Trophoblast cell (in vitro differentiated cells and primary cell): ENCODE measurements around the gene HEY2.
A peak's percentile ranks its signal among the peaks of the same experiment; 100 is the strongest.

Source experiments
- DNase-seq, 2 donors: peaks; one replicate each; pipeline ENCODE4 v3.0.0-alpha.2; 2016
- H2AFZ ChIP-seq: 2 replicates; pipeline ENCODE4 v1.6.1; 2013; ENCODE audit warnings: low read length, moderate library complexity, mild to moderate bottlenecking; ENCODE audit not compliant: insufficient read depth, poor library complexity
- H2AK5ac ChIP-seq: 2 replicates; pipeline ENCODE4 v1.6.1; 2013; ENCODE audit warnings: mild to moderate bottlenecking, low read length
- H2BK120ac ChIP-seq: 2 replicates; pipeline ENCODE4 v1.6.1; 2013; ENCODE audit warnings: low read length, mild to moderate bottlenecking, moderate library complexity; ENCODE audit not compliant: insufficient read depth, poor library complexity
- H2BK12ac ChIP-seq: 2 replicates; pipeline ENCODE4 v1.6.1; 2013; ENCODE audit warnings: mild to moderate bottlenecking, low read length, moderate library complexity
- H2BK5ac ChIP-seq: 2 replicates; pipeline ENCODE4 v1.6.1; 2013; ENCODE audit warnings: low read length, low read depth, moderate library complexity, mild to moderate bottlenecking; ENCODE audit not compliant: poor library complexity
- H3K14ac ChIP-seq: 2 replicates; pipeline ENCODE4 v1.6.1; 2013; ENCODE audit warnings: mild to moderate bottlenecking, low read length
- H3K18ac ChIP-seq: 2 replicates; pipeline ENCODE4 v1.6.1; 2013; ENCODE audit warnings: mild to moderate bottlenecking, low read length
- H3K23ac ChIP-seq: 2 replicates; pipeline ENCODE4 v1.6.1; 2013; ENCODE audit warnings: low read length
- H3K27ac ChIP-seq: 2 replicates; pipeline ENCODE4 v1.5.1; 2013; ENCODE audit warnings: low read depth, mild to moderate bottlenecking, inconsistent platforms, low read length, moderate library complexity
- H3K27me3 ChIP-seq: 2 replicates; pipeline ENCODE4 v1.6.1; 2013; ENCODE audit warnings: inconsistent platforms, mild to moderate bottlenecking, low read length, moderate library complexity; ENCODE audit not compliant: insufficient read depth
- H3K36me3 ChIP-seq, 2 experiments: 1 replicate in 1 of 2; 2 replicates in 1 of 2; pipeline ENCODE4 v1.6.1; 2013; ENCODE audit warnings: low read length in 2 of 2, mild to moderate bottlenecking in 2 of 2, moderate library complexity in 1 of 2; ENCODE audit not compliant: insufficient read depth in 2 of 2, control insufficient read depth in 1 of 2
- H3K4ac ChIP-seq: 2 replicates; pipeline ENCODE4 v1.6.1; 2013; ENCODE audit warnings: low read depth, mild to moderate bottlenecking, low read length, moderate library complexity
- H3K4me1 ChIP-seq, 2 experiments: 1 replicate in 1 of 2; 2 replicates in 1 of 2; pipeline ENCODE4 v1.6.1; 2013; ENCODE audit warnings: low read length in 2 of 2, mild to moderate bottlenecking in 2 of 2, moderate library complexity in 1 of 2; ENCODE audit not compliant: insufficient read depth in 2 of 2, control insufficient read depth in 1 of 2
- H3K4me2 ChIP-seq: 2 replicates; pipeline ENCODE4 v1.6.1; 2013; ENCODE audit warnings: inconsistent platforms, mild to moderate bottlenecking, low read length, moderate library complexity
- H3K4me3 ChIP-seq: 2 replicates; pipeline ENCODE4 v1.5.1; 2013; ENCODE audit warnings: mild to moderate bottlenecking, low read depth, low read length, inconsistent platforms
- H3K79me1 ChIP-seq: one replicate; pipeline ENCODE4 v1.6.1; 2013; ENCODE audit warnings: low read length
- H3K79me2 ChIP-seq: 2 replicates; pipeline ENCODE4 v1.6.1; 2013; ENCODE audit warnings: low read length, mild to moderate bottlenecking; ENCODE audit not compliant: control insufficient read depth, insufficient read depth, poor library complexity
- H3K9ac ChIP-seq: 2 replicates; pipeline ENCODE4 v1.6.1; 2013; ENCODE audit warnings: mild to moderate bottlenecking, low read length
- H3K9me3 ChIP-seq: 2 replicates; pipeline ENCODE4 v1.6.1; 2013; ENCODE audit warnings: low read depth, mild to moderate bottlenecking, control low read depth, inconsistent platforms, low read length; ENCODE audit not compliant: insufficient read depth
- H4K12ac ChIP-seq: 2 replicates; pipeline ENCODE4 v1.6.1; 2013; ENCODE audit warnings: low read depth, mild to moderate bottlenecking, low read length, moderate library complexity
- H4K8ac ChIP-seq: 2 replicates; pipeline ENCODE4 v1.6.1; 2013; ENCODE audit warnings: low read depth, mild to moderate bottlenecking, low read length, moderate library complexity
- H4K91ac ChIP-seq: one replicate; pipeline ENCODE4 v1.6.1; 2013; ENCODE audit warnings: low read depth, mild to moderate bottlenecking, low read length, moderate library complexity
- WGBS: extraction: QIAGEN DNeasy Blood & Tissue Kit; methylation state at CpG from one replicate; pipeline ENCODE4 v1.1.7; 2013; ENCODE audit warnings: missing lambda C conversion rate; ENCODE audit not compliant: insufficient read length, insufficient coverage; ENCODE audit errors: extremely low coverage; 5-methylcytosine and 5-hydroxymethylcytosine counted together

Gene HEY2

DNA sequence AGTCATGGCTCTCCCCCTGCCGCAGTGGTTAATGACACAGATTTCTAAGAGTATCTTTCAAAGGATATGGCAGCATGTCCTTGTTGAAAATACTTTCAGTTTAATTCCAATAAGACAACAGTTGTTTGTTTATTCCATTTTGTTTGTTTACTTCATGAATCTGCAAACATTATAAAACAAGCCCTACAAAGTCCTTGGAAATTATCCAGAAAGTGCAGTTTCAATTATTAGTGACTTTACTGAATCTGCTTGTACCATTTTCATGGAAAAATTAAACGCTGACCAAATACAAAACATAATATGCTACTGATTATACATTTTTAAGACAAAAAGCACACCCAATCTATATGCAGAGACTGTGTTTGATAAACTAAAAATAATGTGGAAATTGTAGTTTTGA lies 3.3 kb downstream of the HEY2 start:
- H3K4me2 ChIP-seq, result no peak overlapping the region
- no peak overlapping the region for H3K23ac ChIP-seq
- H3K9me3 ChIP-seq, result no peaks in the 10 kb centered on the region
- H2BK120ac ChIP-seq, result no peak overlapping the region
- no peak overlapping the region for H2AK5ac ChIP-seq
- no peak overlapping the region for H3K18ac ChIP-seq
- H3K4me1 ChIP-seq, result no peaks in the 10 kb centered on the region
- no peak overlapping the region for H4K91ac ChIP-seq
- H2AFZ ChIP-seq, result no peak overlapping the region
- H3K9ac ChIP-seq, result no peak overlapping the region
- H3K4ac ChIP-seq, result no peak overlapping the region
- H3K27me3 ChIP-seq, result no peaks in the 10 kb centered on the region
- no peak overlapping the region for H3K27ac ChIP-seq
- no peak overlapping the region for H3K14ac ChIP-seq
- no peak overlapping the region for H2BK5ac ChIP-seq
- no peak for DNase-seq
- no peak overlapping the region for H4K12ac ChIP-seq
- H3K4me3 ChIP-seq, result no peak overlapping the region
- H3K79me1 ChIP-seq, result peaks cover 14% of the 10 kb centered on the region
- no peak overlapping the region for H2BK12ac ChIP-seq
- no CpG with 5 or more reads among the region's 2 CpGs for WGBS
- H3K79me2 ChIP-seq, result peaks cover 8% of the 10 kb centered on the region
- H3K36me3 ChIP-seq, result peaks cover 10 to 13% of the 10 kb centered on the region in 2 experiments
- no peak overlapping the region for H4K8ac ChIP-seq

DNA sequence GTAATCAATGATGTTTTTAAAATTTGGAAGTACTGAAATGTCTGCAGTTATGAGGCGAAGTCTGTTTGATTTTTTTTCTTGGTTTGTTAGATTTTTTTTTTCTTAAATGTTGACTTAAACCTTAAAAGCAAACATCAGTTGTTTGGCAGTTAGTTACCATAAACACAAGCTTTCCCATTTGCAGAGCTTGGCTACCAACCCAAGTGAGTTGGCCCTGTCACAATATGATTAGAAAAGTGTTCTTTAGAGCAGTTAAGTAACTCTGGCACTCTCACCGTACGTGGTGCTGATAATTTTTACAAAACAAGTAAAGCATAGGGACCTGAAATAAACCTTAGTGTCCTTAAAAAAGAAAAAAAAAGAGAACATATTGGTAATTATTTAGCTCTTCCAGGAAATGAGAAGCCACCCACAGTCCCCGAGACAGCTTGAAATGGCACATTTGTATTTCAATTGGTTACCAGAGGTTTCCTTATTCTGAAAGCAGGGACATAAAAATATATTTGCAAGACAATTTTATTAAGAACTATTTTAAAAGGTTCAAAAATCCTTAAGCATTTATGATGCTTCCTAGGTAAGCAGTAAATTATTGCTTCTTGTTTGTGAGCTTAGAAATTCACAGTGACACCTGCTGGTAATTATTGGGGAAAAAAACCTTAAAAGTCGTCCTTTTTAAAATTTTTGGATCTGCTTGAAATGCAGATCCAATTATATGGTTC lies 3.9 kb downstream of the HEY2 start:
- no peak overlapping the region for H2BK5ac ChIP-seq
- no peak overlapping the region for H4K8ac ChIP-seq
- no peak overlapping the region for H2BK120ac ChIP-seq
- no peak overlapping the region for H3K14ac ChIP-seq
- H3K79me2 ChIP-seq, result peaks cover 7% of the 10 kb centered on the region
- no peak overlapping the region for H3K27ac ChIP-seq
- no peak overlapping the region for H4K91ac ChIP-seq
- H3K79me1 ChIP-seq, result peaks cover 8% of the 10 kb centered on the region
- H4K12ac ChIP-seq, result no peak overlapping the region
- no peak overlapping the region for H3K4me2 ChIP-seq
- peak in 1 of 2 donors; percentile 62 for DNase-seq
- H2AK5ac ChIP-seq, result no peak overlapping the region
- no CpG with 5 or more reads among the region's 5 CpGs for WGBS
- H3K27me3 ChIP-seq, result no peaks in the 10 kb centered on the region
- H3K36me3 ChIP-seq, result peaks cover 10 to 13% of the 10 kb centered on the region in 2 experiments
- H3K18ac ChIP-seq, result no peak overlapping the region
- H2BK12ac ChIP-seq, result no peak overlapping the region
- no peak overlapping the region for H3K4me3 ChIP-seq
- H2AFZ ChIP-seq, result no peak overlapping the region
- H3K4ac ChIP-seq, result no peak overlapping the region
- H3K4me1 ChIP-seq, result no peaks in the 10 kb centered on the region
- H3K9ac ChIP-seq, result no peak overlapping the region
- no peaks in the 10 kb centered on the region for H3K9me3 ChIP-seq
- no peak overlapping the region for H3K23ac ChIP-seq

DNA sequence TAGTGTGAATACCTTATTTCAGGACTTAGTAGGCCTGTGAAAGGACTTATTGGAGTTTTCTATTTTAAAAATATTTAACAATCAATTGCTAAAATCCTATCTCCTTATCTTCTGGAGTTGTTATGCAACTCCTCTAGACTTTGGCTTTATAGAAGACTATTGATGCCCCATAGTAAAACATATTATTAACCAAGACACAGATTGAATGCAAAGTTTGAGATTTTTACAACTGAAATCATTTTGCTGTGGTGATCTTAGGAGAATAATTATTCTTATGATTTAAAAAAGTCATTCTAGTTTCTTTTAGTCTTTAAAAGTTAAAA lies 4.5 kb downstream of the HEY2 start:
- Histone ChIP-seq H3K79me2 (peaks cover 7% of the 10 kb centered on the region), H3K4ac (no peak overlapping the region), H3K79me1 (peaks cover 3% of the 10 kb centered on the region), H4K91ac (no peak overlapping the region), H2AK5ac (no peak overlapping the region), H3K18ac (no peak overlapping the region), H2BK12ac (no peak overlapping the region), H3K4me2 (no peak overlapping the region), H3K36me3 (peaks cover 10 to 14% of the 10 kb centered on the region in 2 experiments), H3K14ac (no peak overlapping the region), H3K27ac (no peak overlapping the region), H3K9ac (no peak overlapping the region), H4K12ac (no peak overlapping the region), H3K27me3 (no peaks in the 10 kb centered on the region), H2BK120ac (no peak overlapping the region), H2AFZ (no peak overlapping the region), H2BK5ac (no peak overlapping the region), H3K4me3 (no peak overlapping the region), H3K23ac (no peak overlapping the region), H3K4me1 (no peaks in the 10 kb centered on the region), H3K9me3 (no peaks in the 10 kb centered on the region), H4K8ac (no peak overlapping the region)
- DNase-seq, result no peak

DNA sequence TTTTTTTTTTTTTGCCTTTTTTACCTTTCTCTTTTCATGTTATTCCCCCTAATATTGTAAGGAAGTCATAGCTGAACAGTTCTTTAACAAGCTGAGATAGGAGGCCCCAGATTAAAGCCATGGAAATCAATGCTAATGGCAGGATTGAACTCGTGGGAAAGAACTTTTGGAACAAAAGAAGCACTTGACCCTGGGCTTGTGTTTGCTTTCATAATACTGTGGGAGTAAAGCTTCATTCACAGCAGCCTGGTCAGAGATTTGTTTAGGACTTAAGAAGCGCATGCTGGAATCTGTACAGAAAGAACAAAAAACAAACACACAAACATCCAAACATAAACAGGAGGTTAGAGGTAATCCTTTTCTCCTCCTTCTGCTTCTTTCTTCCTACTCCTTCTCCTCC lies 5.1 kb downstream of the HEY2 start:
- H3K4me1 ChIP-seq, result no peaks in the 10 kb centered on the region
- no peak overlapping the region for H3K4me2 ChIP-seq
- no peak overlapping the region for H2BK120ac ChIP-seq
- no peak overlapping the region for H2AK5ac ChIP-seq
- H3K23ac ChIP-seq, result no peak overlapping the region
- H3K27me3 ChIP-seq, result no peaks in the 10 kb centered on the region
- H3K14ac ChIP-seq, result no peak overlapping the region
- no peak overlapping the region for H2BK5ac ChIP-seq
- H3K4me3 ChIP-seq, result no peak overlapping the region
- no peak overlapping the region for H4K8ac ChIP-seq
- no peak overlapping the region for H3K4ac ChIP-seq
- no peak overlapping the region for H3K9ac ChIP-seq
- no peak overlapping the region for H4K12ac ChIP-seq
- peaks cover 17 to 21% of the 10 kb centered on the region in 2 experiments for H3K36me3 ChIP-seq
- no peak overlapping the region for H2BK12ac ChIP-seq
- no peaks in the 10 kb centered on the region for H3K9me3 ChIP-seq
- WGBS, result no CpG with 5 or more reads among the region's 2 CpGs
- H2AFZ ChIP-seq, result no peak overlapping the region
- H3K18ac ChIP-seq, result no peak overlapping the region
- H4K91ac ChIP-seq, result no peak overlapping the region
- peaks cover 4% of the 10 kb centered on the region for H3K79me2 ChIP-seq
- no peak overlapping the region for H3K27ac ChIP-seq
- H3K79me1 ChIP-seq, result no peaks in the 10 kb centered on the region
- no peak for DNase-seq
